HCT116 (cell line): ENCODE measurements around the gene SKI.

Experiments
- CBX3 ChIP-seq: IDR thresholded peaks from 2 replicates; pipeline ENCODE4 v1.6.1; 2012; ENCODE audit warnings: low read depth
- CEBPB ChIP-seq: IDR thresholded peaks from 2 replicates; pipeline ENCODE4 v1.6.1; 2012; ENCODE audit warnings: low read depth
- ELF1 ChIP-seq: IDR thresholded peaks from 2 replicates; pipeline ENCODE4 v1.6.1; 2012; ENCODE audit warnings: low read depth, borderline replicate concordance
- EZH2 ChIP-seq: fragments of 200-600 bp; sonication (generic); IDR thresholded peaks from 2 replicates; pipeline ENCODE4 v1.6.1; 2017; ENCODE audit warnings: antibody characterized with exemption, mixed run types
- POLR2A ChIP-seq: IDR thresholded peaks from 2 replicates; pipeline ENCODE4 v1.7.0; 2011; ENCODE audit warnings: borderline replicate concordance; ENCODE audit not compliant: insufficient read depth, insufficient read length; ENCODE audit errors: extremely low read depth
- POLR2AphosphoS5 ChIP-seq: IDR thresholded peaks from 2 replicates; pipeline ENCODE4 v1.6.1; 2011; ENCODE audit warnings: mild to moderate bottlenecking, low read depth, low read length, moderate library complexity
- TCF7L2 ChIP-seq: IDR thresholded peaks from 2 replicates; pipeline ENCODE4 v1.7.0; 2011; ENCODE audit warnings: borderline replicate concordance, inconsistent platforms; ENCODE audit not compliant: insufficient read depth, insufficient read length; ENCODE audit errors: extremely low read depth
- YY1 ChIP-seq: IDR thresholded peaks from 2 replicates; pipeline ENCODE4 v1.6.1; 2011; ENCODE audit warnings: low read length, low read depth, moderate library complexity, mild to moderate bottlenecking; ENCODE audit not compliant: insufficient replicate concordance; ENCODE audit errors: extremely low read depth
- TF ChIP-seq, protein P1 (sequence below), 3 experiments: fragments of 200-600 bp in 1 of 3; sonication (generic) in 1 of 3; IDR thresholded peaks in 2 of 3; conservative IDR thresholded peaks in 1 of 3; 2 replicates each; pipeline ENCODE4 v1.5.1; 2012 to 2017; ENCODE audit warnings: low read depth in 2 of 3, low read length in 2 of 3, antibody characterized with exemption in 1 of 3, borderline replicate concordance in 1 of 3, control low read depth in 1 of 3, mild to moderate bottlenecking in 1 of 3, mixed read lengths in 1 of 3, mixed run types in 1 of 3, moderate library complexity in 1 of 3; ENCODE audit not compliant: insufficient read depth in 1 of 3
- TF ChIP-seq, protein P2 (sequence below): IDR thresholded peaks from 2 replicates; pipeline ENCODE4 v1.6.1; 2012
- TF ChIP-seq, protein P3 (sequence below): IDR thresholded peaks from 2 replicates; pipeline ENCODE4 v1.6.1; 2012; ENCODE audit warnings: low read depth
- TF ChIP-seq, protein P4 (sequence below): IDR thresholded peaks from 2 replicates; pipeline ENCODE4 v1.6.1; 2012

DNA sequence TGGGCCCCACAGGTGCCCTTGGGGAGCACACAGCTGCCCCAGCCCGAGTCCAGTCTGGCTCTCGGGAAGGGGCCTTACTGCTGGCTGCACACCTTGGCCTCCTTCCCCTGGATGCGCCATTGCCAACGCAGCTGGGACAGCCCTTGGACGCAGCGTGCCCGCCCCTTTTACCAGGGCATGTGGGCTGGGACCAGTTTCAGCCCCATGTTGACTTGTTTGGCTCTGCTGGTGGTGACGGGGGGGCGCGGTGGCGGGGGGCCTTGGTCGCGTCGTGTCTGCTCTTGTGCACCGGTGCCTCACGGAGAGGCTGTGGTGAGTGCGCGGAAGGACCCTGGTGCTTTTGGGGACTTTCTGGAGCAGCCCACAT, 19.6 kb downstream of the SKI start:
- no peak for TF ChIP-seq EZH2
- TF ChIP-seq POLR2A = no peak
- no peak for TF ChIP-seq POLR2AphosphoS5
- TF ChIP-seq, protein P1, sequence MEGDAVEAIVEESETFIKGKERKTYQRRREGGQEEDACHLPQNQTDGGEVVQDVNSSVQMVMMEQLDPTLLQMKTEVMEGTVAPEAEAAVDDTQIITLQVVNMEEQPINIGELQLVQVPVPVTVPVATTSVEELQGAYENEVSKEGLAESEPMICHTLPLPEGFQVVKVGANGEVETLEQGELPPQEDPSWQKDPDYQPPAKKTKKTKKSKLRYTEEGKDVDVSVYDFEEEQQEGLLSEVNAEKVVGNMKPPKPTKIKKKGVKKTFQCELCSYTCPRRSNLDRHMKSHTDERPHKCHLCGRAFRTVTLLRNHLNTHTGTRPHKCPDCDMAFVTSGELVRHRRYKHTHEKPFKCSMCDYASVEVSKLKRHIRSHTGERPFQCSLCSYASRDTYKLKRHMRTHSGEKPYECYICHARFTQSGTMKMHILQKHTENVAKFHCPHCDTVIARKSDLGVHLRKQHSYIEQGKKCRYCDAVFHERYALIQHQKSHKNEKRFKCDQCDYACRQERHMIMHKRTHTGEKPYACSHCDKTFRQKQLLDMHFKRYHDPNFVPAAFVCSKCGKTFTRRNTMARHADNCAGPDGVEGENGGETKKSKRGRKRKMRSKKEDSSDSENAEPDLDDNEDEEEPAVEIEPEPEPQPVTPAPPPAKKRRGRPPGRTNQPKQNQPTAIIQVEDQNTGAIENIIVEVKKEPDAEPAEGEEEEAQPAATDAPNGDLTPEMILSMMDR (IDR thresholded peaks at IDR 0.05 in 2 of 3, conservative IDR thresholded peaks at IDR 0.05 in 1 of 3; ENCODE audit: borderline replicate concordance in 1 of 3, insufficient read depth in 1 of 3, low read depth in 2 of 3, low read length in 2 of 3) = no peak
- TF ChIP-seq, protein P2, sequence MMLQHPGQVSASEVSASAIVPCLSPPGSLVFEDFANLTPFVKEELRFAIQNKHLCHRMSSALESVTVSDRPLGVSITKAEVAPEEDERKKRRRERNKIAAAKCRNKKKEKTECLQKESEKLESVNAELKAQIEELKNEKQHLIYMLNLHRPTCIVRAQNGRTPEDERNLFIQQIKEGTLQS = no peak
- TF ChIP-seq, protein P3, sequence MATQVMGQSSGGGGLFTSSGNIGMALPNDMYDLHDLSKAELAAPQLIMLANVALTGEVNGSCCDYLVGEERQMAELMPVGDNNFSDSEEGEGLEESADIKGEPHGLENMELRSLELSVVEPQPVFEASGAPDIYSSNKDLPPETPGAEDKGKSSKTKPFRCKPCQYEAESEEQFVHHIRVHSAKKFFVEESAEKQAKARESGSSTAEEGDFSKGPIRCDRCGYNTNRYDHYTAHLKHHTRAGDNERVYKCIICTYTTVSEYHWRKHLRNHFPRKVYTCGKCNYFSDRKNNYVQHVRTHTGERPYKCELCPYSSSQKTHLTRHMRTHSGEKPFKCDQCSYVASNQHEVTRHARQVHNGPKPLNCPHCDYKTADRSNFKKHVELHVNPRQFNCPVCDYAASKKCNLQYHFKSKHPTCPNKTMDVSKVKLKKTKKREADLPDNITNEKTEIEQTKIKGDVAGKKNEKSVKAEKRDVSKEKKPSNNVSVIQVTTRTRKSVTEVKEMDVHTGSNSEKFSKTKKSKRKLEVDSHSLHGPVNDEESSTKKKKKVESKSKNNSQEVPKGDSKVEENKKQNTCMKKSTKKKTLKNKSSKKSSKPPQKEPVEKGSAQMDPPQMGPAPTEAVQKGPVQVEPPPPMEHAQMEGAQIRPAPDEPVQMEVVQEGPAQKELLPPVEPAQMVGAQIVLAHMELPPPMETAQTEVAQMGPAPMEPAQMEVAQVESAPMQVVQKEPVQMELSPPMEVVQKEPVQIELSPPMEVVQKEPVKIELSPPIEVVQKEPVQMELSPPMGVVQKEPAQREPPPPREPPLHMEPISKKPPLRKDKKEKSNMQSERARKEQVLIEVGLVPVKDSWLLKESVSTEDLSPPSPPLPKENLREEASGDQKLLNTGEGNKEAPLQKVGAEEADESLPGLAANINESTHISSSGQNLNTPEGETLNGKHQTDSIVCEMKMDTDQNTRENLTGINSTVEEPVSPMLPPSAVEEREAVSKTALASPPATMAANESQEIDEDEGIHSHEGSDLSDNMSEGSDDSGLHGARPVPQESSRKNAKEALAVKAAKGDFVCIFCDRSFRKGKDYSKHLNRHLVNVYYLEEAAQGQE = no peak
- no peak for TF ChIP-seq CEBPB
- TF ChIP-seq CBX3 = no peak
- TF ChIP-seq YY1 = no peak
- TF ChIP-seq, protein P4, sequence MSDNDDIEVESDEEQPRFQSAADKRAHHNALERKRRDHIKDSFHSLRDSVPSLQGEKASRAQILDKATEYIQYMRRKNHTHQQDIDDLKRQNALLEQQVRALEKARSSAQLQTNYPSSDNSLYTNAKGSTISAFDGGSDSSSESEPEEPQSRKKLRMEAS = no peak
- TF ChIP-seq TCF7L2 = no peak
- no peak for TF ChIP-seq ELF1
